Testis (tissue), 2 donors: ENCODE results near the gene KLF11.

Source experiments
- POLR2A ChIP-seq: fragments of 450-650 bp; IDR thresholded peaks from one replicate; pipeline ENCODE4 v1.6.1; 2017; ENCODE audit warnings: antibody characterized with exemption, mild to moderate bottlenecking, moderate library complexity
- TF ChIP-seq, protein P1 (sequence below), 3 experiments: fragments of 450-650 bp in 2 of 3; fragments of 200-600 bp in 1 of 3; sonication (generic) in 1 of 3; IDR thresholded peaks; one replicate each; pipeline ENCODE4 v1.5.1; 2016 to 2019; ENCODE audit warnings: antibody characterized with exemption in 3 of 3, mild to moderate bottlenecking in 2 of 3, moderate library complexity in 1 of 3

- TF ChIP-seq, protein P1, sequence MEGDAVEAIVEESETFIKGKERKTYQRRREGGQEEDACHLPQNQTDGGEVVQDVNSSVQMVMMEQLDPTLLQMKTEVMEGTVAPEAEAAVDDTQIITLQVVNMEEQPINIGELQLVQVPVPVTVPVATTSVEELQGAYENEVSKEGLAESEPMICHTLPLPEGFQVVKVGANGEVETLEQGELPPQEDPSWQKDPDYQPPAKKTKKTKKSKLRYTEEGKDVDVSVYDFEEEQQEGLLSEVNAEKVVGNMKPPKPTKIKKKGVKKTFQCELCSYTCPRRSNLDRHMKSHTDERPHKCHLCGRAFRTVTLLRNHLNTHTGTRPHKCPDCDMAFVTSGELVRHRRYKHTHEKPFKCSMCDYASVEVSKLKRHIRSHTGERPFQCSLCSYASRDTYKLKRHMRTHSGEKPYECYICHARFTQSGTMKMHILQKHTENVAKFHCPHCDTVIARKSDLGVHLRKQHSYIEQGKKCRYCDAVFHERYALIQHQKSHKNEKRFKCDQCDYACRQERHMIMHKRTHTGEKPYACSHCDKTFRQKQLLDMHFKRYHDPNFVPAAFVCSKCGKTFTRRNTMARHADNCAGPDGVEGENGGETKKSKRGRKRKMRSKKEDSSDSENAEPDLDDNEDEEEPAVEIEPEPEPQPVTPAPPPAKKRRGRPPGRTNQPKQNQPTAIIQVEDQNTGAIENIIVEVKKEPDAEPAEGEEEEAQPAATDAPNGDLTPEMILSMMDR (IDR thresholded peaks at IDR 0.05) = no peak
- TF ChIP-seq POLR2A = no peak
Observed at GRCh38 chr2:10043256-10043905, at the start of gene KLF11.
